ENCODE data around the gene LDLRAD4. TPM values are rescaled to one million over a fixed set of nuclear protein-coding genes. Genes with fewer than 3 reads are reported as not detected.

Gene LDLRAD4
- total and polyA plus RNA-seq, 2 donors = 46.9 to 80.0 TPM

DNA sequence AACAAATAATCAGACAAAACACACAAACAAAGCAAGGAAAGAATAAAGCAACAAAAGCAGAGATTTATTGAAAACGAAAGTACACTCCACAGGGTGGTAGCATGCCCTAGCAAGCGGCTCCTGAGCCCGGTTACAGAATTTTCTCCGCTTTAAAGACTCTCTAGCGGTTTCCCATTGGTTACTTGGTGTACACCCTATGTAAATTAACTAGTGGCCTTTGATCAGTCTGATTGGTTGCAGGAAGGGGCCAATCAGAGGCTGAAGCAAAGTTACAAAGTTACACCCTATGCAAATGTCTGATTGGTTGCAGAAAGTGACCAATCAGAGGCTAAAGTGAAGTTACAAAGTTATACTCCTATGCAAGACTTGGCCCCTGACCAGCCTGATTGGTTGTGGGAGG, 242.9 kb downstream of the LDLRAD4 start:
- Histone ChIP-seq H3K36me3 (ENCODE audit: control insufficient read depth in 2 of 2, insufficient read depth in 2 of 2, low read length in 1 of 2) (peaks cover 13 to 27% of the 10 kb centered on the region in 2 donors), H3K27me3 (ENCODE audit: control insufficient read depth in 2 of 2, insufficient read depth in 1 of 2, low read length in 1 of 2) (no peaks in the 10 kb centered on the region), H3K4me1 (ENCODE audit: control insufficient read depth in 2 of 2, insufficient read depth in 2 of 2, low read length in 2 of 2) (peaks cover 67 to 78% of the 10 kb centered on the region in 2 donors), H3K27ac (ENCODE audit: low read depth in 1 of 2, low read length in 1 of 2) (peak overlapping the region in 1 of 2 donors; percentile 52), H3K4me3 (ENCODE audit: low read length in 2 of 2) (no peak overlapping the region), H3K9me3 (ENCODE audit: control insufficient read depth in 2 of 2, insufficient read depth in 1 of 2, low read length in 1 of 2) (peaks cover 1 to 15% of the 10 kb centered on the region in 2 donors)
- 96% methylated on average over 5 of the region's 5 CpGs for WGBS
- DNase-seq (ENCODE audit: low read depth in 6 of 9, low spot score in 9 of 9) = no peak

DNA sequence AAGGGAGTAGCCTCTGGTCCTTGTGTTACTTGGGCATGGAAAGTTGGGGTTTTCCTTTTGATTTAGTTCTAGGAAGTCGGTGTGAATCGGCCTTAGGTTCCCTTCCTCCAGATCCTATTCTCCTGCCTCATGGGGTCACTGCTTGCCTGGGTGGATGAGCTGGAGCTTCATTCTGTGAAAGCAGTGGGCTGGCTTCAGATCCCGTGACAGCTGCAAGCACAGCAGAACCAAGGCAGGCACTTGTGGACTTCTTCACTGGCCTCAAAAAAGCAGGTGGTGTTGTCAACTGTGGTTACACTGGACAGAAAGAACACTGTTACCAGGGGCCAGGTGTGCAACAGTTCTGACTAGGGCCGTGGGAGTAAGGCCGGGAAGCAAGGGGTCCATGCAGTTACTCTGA, 243.4 kb downstream of the LDLRAD4 start:
- WGBS = 73% methylated on average over 5 of the region's 5 CpGs
- peaks cover 62 to 73% of the 10 kb centered on the region in 2 donors for H3K4me1 ChIP-seq (ENCODE audit: control insufficient read depth in 2 of 2, insufficient read depth in 2 of 2, low read length in 2 of 2)

DNA sequence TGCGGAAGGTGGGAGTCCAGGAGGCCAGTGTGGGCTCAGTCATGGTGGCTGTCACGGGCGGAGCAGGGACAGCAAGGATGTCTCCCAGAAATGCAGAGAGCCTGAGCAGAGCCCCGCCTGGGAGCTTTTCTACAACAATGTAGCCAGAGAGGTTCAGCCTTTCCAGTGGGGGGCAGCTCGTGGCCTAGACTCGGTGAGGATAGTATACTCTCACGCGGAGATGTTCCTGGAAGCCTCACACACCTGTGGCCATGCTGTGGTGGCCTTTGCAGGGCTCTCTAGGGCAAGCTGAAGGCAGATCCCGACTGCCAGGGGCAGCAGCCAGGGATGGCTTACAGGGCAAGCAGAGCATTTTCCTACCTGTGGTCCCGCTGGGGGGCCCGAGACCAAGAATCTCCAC, 244.1 kb downstream of the LDLRAD4 start:
- Histone ChIP-seq H3K27me3 (ENCODE audit: control insufficient read depth in 2 of 2, insufficient read depth in 1 of 2, low read length in 1 of 2) (no peaks in the 10 kb centered on the region), H3K4me3 (ENCODE audit: low read length in 2 of 2) (no peak overlapping the region), H3K27ac (ENCODE audit: low read depth in 1 of 2, low read length in 1 of 2) (peak overlapping the region in 1 of 2 donors; percentile 52), H3K4me1 (ENCODE audit: control insufficient read depth in 2 of 2, insufficient read depth in 2 of 2, low read length in 2 of 2) (peaks cover 55 to 66% of the 10 kb centered on the region in 2 donors), H3K36me3 (ENCODE audit: control insufficient read depth in 2 of 2, insufficient read depth in 2 of 2, low read length in 1 of 2) (peaks cover 12 to 20% of the 10 kb centered on the region in 2 donors), H3K9me3 (ENCODE audit: control insufficient read depth in 2 of 2, insufficient read depth in 1 of 2, low read length in 1 of 2) (peaks cover 1 to 11% of the 10 kb centered on the region in 2 donors)
- WGBS = 83% methylated on average over 11 of the region's 11 CpGs
- no peak for DNase-seq (ENCODE audit: low read depth in 6 of 9, low spot score in 9 of 9)

More for the DNA sequence above, 243.4 kb downstream of the LDLRAD4 start:
- Histone ChIP-seq H3K9me3 (ENCODE audit: control insufficient read depth in 2 of 2, insufficient read depth in 1 of 2, low read length in 1 of 2) (peaks cover 1 to 15% of the 10 kb centered on the region in 2 donors), H3K27ac (ENCODE audit: low read depth in 1 of 2, low read length in 1 of 2) (peak overlapping the region in 1 of 2 donors; percentile 52), H3K27me3 (ENCODE audit: control insufficient read depth in 2 of 2, insufficient read depth in 1 of 2, low read length in 1 of 2) (no peaks in the 10 kb centered on the region), H3K4me3 (ENCODE audit: low read length in 2 of 2) (no peak overlapping the region), H3K36me3 (ENCODE audit: control insufficient read depth in 2 of 2, insufficient read depth in 2 of 2, low read length in 1 of 2) (peaks cover 13 to 24% of the 10 kb centered on the region in 2 donors)
- DNase-seq (ENCODE audit: low read depth in 6 of 9, low spot score in 9 of 9) = no peak

DNA sequence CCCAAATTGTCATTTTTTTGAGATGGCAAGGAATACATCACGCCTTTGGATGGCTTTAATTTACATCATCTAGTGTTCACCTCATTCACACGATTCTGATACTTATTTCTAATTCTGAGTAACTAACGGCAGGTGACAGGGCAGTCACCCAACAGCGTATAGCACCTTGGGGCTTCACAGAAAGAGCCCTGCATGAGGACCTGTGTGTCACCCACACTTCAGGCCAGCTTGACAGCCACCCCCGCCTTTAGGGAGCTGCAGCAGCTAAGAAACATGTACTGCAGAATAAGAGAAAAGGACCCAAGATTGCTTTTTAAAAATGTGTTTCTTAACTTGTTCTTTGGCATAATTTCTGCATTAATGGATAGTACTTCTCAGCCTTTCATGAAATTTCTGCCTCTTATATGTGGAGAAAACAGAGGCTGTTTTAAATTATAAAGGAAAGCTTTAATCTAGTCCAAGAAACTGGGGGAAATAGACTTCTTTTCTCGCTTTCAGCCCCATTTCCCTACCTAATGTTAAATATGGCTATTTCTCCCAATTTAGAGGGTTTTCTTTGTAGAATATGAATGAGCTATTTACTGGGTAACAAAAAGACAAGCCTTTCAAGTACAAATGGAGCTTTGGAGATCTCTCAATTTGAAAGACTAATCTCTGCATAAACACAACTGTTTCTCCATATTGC, 245.1 kb downstream of the LDLRAD4 start:
- Histone ChIP-seq H3K9me3 (ENCODE audit: control insufficient read depth in 2 of 2, insufficient read depth in 1 of 2, low read length in 1 of 2) (peaks cover 1 to 8% of the 10 kb centered on the region in 2 donors), H3K27ac (ENCODE audit: low read depth in 1 of 2, low read length in 1 of 2) (peak overlapping the region; percentile 53 to 85), H3K4me1 (ENCODE audit: control insufficient read depth in 2 of 2, insufficient read depth in 2 of 2, low read length in 2 of 2) (peaks cover 49 to 56% of the 10 kb centered on the region in 2 donors), H3K36me3 (ENCODE audit: control insufficient read depth in 2 of 2, insufficient read depth in 2 of 2, low read length in 1 of 2) (peaks cover 5 to 13% of the 10 kb centered on the region in 2 donors), H3K4me3 (ENCODE audit: low read length in 2 of 2) (no peak overlapping the region), H3K27me3 (ENCODE audit: control insufficient read depth in 2 of 2, insufficient read depth in 1 of 2, low read length in 1 of 2) (no peaks in the 10 kb centered on the region)
- DNase-seq (ENCODE audit: low read depth in 6 of 9, low spot score in 9 of 9) = no peak
- whole genome bisulfite sequencing = 81% methylated on average over 6 of the region's 6 CpGs

- H3K36me3 ChIP-seq (ENCODE audit: control insufficient read depth in 2 of 2, insufficient read depth in 2 of 2, low read length in 1 of 2) = peaks cover 5 to 9% of the 10 kb centered on the region in 2 donors
- peak overlapping the region; percentile 51 to 57 for H3K4me3 ChIP-seq (ENCODE audit: low read length in 2 of 2)
- peaks cover 1 to 8% of the 10 kb centered on the region in 2 donors for H3K9me3 ChIP-seq (ENCODE audit: control insufficient read depth in 2 of 2, insufficient read depth in 1 of 2, low read length in 1 of 2)
- peak in 4 of 9 donors; percentile 60 to 83 (median 62) for DNase-seq (ENCODE audit: low read depth in 6 of 9, low spot score in 9 of 9)
- no peaks in the 10 kb centered on the region for H3K27me3 ChIP-seq (ENCODE audit: control insufficient read depth in 2 of 2, insufficient read depth in 1 of 2, low read length in 1 of 2)
- WGBS = 8% methylated on average over 14 of the region's 14 CpGs
- peak overlapping the region; percentile 82 to 85 for H3K27ac ChIP-seq (ENCODE audit: low read depth in 1 of 2, low read length in 1 of 2)
- H3K4me1 ChIP-seq (ENCODE audit: control insufficient read depth in 2 of 2, insufficient read depth in 2 of 2, low read length in 2 of 2) = peaks cover 47 to 54% of the 10 kb centered on the region in 2 donors
These were observed 246.0 kb downstream of the LDLRAD4 start for GRCh38 chr18:13464432-13465123.

DNA sequence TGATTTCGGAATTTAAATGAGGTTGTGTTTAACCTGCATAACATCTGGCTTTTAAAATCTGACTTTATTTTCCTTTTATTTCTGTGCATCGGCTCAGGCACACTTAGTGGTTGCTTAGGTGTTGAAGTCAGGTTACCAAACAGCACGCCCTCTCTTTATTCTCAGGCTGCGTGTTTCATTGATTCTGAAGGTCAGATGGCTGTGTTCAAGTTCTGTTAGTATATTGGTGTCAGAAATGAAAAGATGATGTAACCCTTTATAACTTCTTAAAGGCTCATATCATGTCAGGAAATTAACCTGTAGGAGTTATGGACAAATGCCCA, 246.5 kb downstream of the LDLRAD4 start:
- Histone ChIP-seq H3K4me3 (ENCODE audit: low read length in 2 of 2) (peak overlapping the region; percentile 51 to 57), H3K9me3 (ENCODE audit: control insufficient read depth in 2 of 2, insufficient read depth in 1 of 2, low read length in 1 of 2) (peaks cover 1 to 8% of the 10 kb centered on the region in 2 donors), H3K27me3 (ENCODE audit: control insufficient read depth in 2 of 2, insufficient read depth in 1 of 2, low read length in 1 of 2) (no peaks in the 10 kb centered on the region), H3K27ac (ENCODE audit: low read depth in 1 of 2, low read length in 1 of 2) (peak overlapping the region; percentile 82 to 85), H3K4me1 (ENCODE audit: control insufficient read depth in 2 of 2, insufficient read depth in 2 of 2, low read length in 2 of 2) (peaks cover 46 to 49% of the 10 kb centered on the region in 2 donors), H3K36me3 (ENCODE audit: control insufficient read depth in 2 of 2, insufficient read depth in 2 of 2, low read length in 1 of 2) (peaks cover 5% of the 10 kb centered on the region in 2 donors)
- DNase-seq (ENCODE audit: low read depth in 6 of 9, low spot score in 9 of 9) = no peak
- WGBS = 12% methylated on average over 4 of the region's 4 CpGs

GRCh38 chr18:13465476-13465875, 246.9 kb downstream of the LDLRAD4 start:
- no peak for DNase-seq (ENCODE audit: low read depth in 6 of 9, low spot score in 9 of 9)
- Histone ChIP-seq H3K36me3 (ENCODE audit: control insufficient read depth in 2 of 2, insufficient read depth in 2 of 2, low read length in 1 of 2) (peaks cover 5 to 9% of the 10 kb centered on the region in 2 donors), H3K9me3 (ENCODE audit: control insufficient read depth in 2 of 2, insufficient read depth in 1 of 2, low read length in 1 of 2) (peaks cover 1 to 8% of the 10 kb centered on the region in 2 donors), H3K27ac (ENCODE audit: low read depth in 1 of 2, low read length in 1 of 2) (peak overlapping the region; percentile 71 to 85), H3K4me3 (ENCODE audit: low read length in 2 of 2) (peak overlapping the region; percentile 51 to 57), H3K4me1 (ENCODE audit: control insufficient read depth in 2 of 2, insufficient read depth in 2 of 2, low read length in 2 of 2) (peaks cover 46 to 48% of the 10 kb centered on the region in 2 donors), H3K27me3 (ENCODE audit: control insufficient read depth in 2 of 2, insufficient read depth in 1 of 2, low read length in 1 of 2) (no peaks in the 10 kb centered on the region)
- 23% methylated on average over 5 of the region's 5 CpGs for WGBS

DNA sequence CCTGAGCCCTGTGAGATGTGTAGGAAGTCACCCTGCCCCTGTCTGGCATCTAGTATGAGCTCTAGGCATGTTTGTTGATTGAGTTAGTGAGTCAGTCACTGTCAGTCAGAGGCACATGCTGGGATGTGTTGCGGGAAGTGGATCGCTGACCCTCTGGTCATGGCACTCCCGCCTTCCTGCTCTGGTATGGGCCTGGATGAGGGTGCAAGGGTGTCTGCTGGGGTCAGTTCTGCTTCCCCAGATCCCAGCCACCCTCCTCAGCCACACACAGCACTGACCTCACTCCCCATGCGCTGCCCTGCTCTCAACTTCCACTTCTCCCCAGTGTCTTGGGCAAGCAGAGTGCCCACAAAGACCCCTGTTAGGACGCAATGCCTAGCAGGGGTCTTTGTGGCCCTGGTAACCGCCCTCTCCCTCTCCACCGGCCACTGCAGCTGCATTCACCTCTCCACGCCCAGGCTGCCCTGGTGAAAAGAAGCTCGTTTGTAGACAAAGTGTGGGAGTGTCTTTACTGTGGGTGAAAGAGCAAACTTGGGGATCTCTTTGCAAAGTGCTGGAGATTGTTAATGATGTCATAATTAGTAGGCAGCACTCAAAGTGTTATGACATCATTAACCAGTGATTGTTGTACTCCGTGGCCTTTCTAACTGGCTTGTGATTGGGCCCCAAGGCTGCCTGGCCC, 252.1 kb downstream of the LDLRAD4 start:
- no peak for DNase-seq (ENCODE audit: low read depth in 6 of 9, low spot score in 9 of 9)
- no peaks in the 10 kb centered on the region for H3K27me3 ChIP-seq (ENCODE audit: control insufficient read depth in 2 of 2, insufficient read depth in 1 of 2, low read length in 1 of 2)
- H3K9me3 ChIP-seq (ENCODE audit: control insufficient read depth in 2 of 2, insufficient read depth in 1 of 2, low read length in 1 of 2) = no peaks in the 10 kb centered on the region
- WGBS = 93% methylated on average over 10 of the region's 10 CpGs
- peaks cover 40 to 44% of the 10 kb centered on the region in 2 donors for H3K36me3 ChIP-seq (ENCODE audit: control insufficient read depth in 2 of 2, insufficient read depth in 2 of 2, low read length in 1 of 2)
- peaks cover 3 to 7% of the 10 kb centered on the region in 2 donors for H3K4me1 ChIP-seq (ENCODE audit: control insufficient read depth in 2 of 2, insufficient read depth in 2 of 2, low read length in 2 of 2)
- no peak overlapping the region for H3K27ac ChIP-seq (ENCODE audit: low read depth in 1 of 2, low read length in 1 of 2)
- H3K4me3 ChIP-seq (ENCODE audit: low read length in 2 of 2) = no peak overlapping the region
